LNCAP (cell line): ENCODE measurements around the gene APPBP2.

ENCODE experiments used
- CTCF ChIP-seq: fragments of 450-650 bp; IDR thresholded peaks from 2 replicates; pipeline ENCODE4 v1.5.1; 2017; ENCODE audit warnings: mild to moderate bottlenecking

The APPBP2 gene

GRCh38 chr17:60457148-60457547 lies 68.9 kb downstream of the APPBP2 start:
- no peak for TF ChIP-seq CTCF

GRCh38 chr17:60455378-60455777 lies 70.7 kb downstream of the APPBP2 start:
- TF ChIP-seq CTCF = no peak

GRCh38 chr17:60451965-60452364 lies 74.1 kb downstream of the APPBP2 start:
- no peak for TF ChIP-seq CTCF

GRCh38 chr17:60451071-60451470 lies 75.0 kb downstream of the APPBP2 start:
- TF ChIP-seq CTCF = no peak

GRCh38 chr17:60447375-60447774 lies 78.7 kb downstream of the APPBP2 start:
- TF ChIP-seq CTCF = no peak

GRCh38 chr17:60445144-60445543 lies 80.9 kb downstream of the APPBP2 start:
- no peak for TF ChIP-seq CTCF

- no peak for TF ChIP-seq CTCF
Measured at GRCh38 chr17:60443713-60444112, 82.3 kb downstream of the APPBP2 start.

GRCh38 chr17:60442271-60443173 lies 83.5 kb downstream of the APPBP2 start:
- TF ChIP-seq CTCF = no peak
